Vagina (tissue), 2 donors: Measurements from ENCODE around the gene MAG. TPM values are rescaled to one million over a fixed set of nuclear protein-coding genes. Genes with fewer than 3 reads are reported as not detected.
A peak's percentile ranks its signal among the peaks of the same experiment; 100 is the strongest.

ENCODE experiments used
- DNase-seq, 2 donors: peaks; one replicate each; pipeline ENCODE4 v3.0.0-alpha.2; 2017; ENCODE audit errors: extremely low spot score in 2 of 2
- H3K27ac ChIP-seq: fragments of 200-600 bp; sonication (generic); one replicate; pipeline ENCODE4 v1.5.1; 2019
- H3K27me3 ChIP-seq: fragments of 200-600 bp; sonication (generic); one replicate; pipeline ENCODE4 v1.5.1; 2019
- H3K36me3 ChIP-seq, 2 donors: fragments of 200-600 bp; sonication (generic); one replicate each; pipeline ENCODE4 v1.5.1; 2017 to 2019
- H3K4me1 ChIP-seq: fragments of 200-600 bp; sonication (generic); one replicate; pipeline ENCODE4 v1.5.1; 2019
- H3K4me3 ChIP-seq, 2 donors: fragments of 200-600 bp; sonication (generic); 1 replicate in 1 of 2; 2 replicates in 1 of 2; pipeline ENCODE4 v1.5.1; 2016 to 2019
- H3K9me3 ChIP-seq: fragments of 200-600 bp; sonication (generic); one replicate; pipeline ENCODE4 v1.5.1; 2019
- CTCF ChIP-seq, 3 experiments: fragments of 450-650 bp in 2 of 3; fragments of 200-600 bp in 1 of 3; sonication (generic) in 1 of 3; IDR thresholded peaks; one replicate each; pipeline ENCODE4 v1.5.1; 2017 to 2019; ENCODE audit warnings: antibody characterized with exemption in 3 of 3, mild to moderate bottlenecking in 2 of 3, moderate library complexity in 2 of 3
- POLR2A ChIP-seq, 2 donors: fragments of 450-650 bp; IDR thresholded peaks; one replicate each; pipeline ENCODE4 v1.6.1; 2017; ENCODE audit warnings: antibody characterized with exemption in 2 of 2, mild to moderate bottlenecking in 2 of 2, moderate library complexity in 2 of 2
- POLR2AphosphoS5 ChIP-seq, 2 donors: sonication (generic); formaldehyde crosslinking; IDR thresholded peaks; one replicate each; pipeline ENCODE4 v1.9.0; 2017; ENCODE audit warnings: antibody characterized with exemption in 2 of 2, mild to moderate bottlenecking in 2 of 2, low read depth in 1 of 2; ENCODE audit not compliant: insufficient read depth in 1 of 2
- intact Hi-C: fragments of 100-400 bp; cut with DNase I; formaldehyde crosslinking; loops from one replicate; pipeline ENCODE4 v1.15.1; 2023
- microRNA-seq: library from miRNA; unstranded; fragments of <30 nt; microRNA quantifications from one replicate; pipeline ENCODE4, GENCODE V29; 2017; ENCODE audit warnings: borderline number of aligned reads, borderline replicate concordance
- total RNA-seq: library from RNA; depleted of rRNA; stranded (reverse); fragments of >200 nt; gene quantifications from one replicate; pipeline ENCODE4 v1.2.3, GENCODE V29; 2016

Gene MAG
- total RNA-seq, 1 donor from 2014 or later, result not detected

- no peak overlapping the region for H3K4me3 ChIP-seq
- H3K9me3 ChIP-seq, result no peaks in the 10 kb centered on the region
- peak in 1 of 2 donors; percentile 70 for DNase-seq
- intact Hi-C loops, result loop anchor here (10.0 kb wide), 1 partner anchor 732 kb away; no protein-coding TSS in a partner anchor
- no peak for TF ChIP-seq POLR2A (IDR thresholded peaks at IDR 0.05)
- TF ChIP-seq CTCF (IDR thresholded peaks at IDR 0.05), result no peak
- TF ChIP-seq POLR2AphosphoS5 (IDR thresholded peaks at IDR 0.05; ENCODE audit: insufficient read depth in 1 of 2, low read depth in 1 of 2), result no peak
- H3K36me3 ChIP-seq, result no peaks in the 10 kb centered on the region
- peaks cover 5% of the 10 kb centered on the region for H3K4me1 ChIP-seq
- no peaks in the 10 kb centered on the region for H3K27me3 ChIP-seq
- H3K27ac ChIP-seq, result no peak overlapping the region
Observed at GRCh38 chr19:35362261-35363000, 70.5 kb downstream of the MAG start.

- intact Hi-C loops, result loop anchor here (10.0 kb wide), 1 partner anchor 732 kb away; no protein-coding TSS in a partner anchor
Observed at GRCh38 chr19:35363001-35363590, 71.1 kb downstream of the MAG start.

More at GRCh38 chr19:35363001-35363590, 71.1 kb downstream of the MAG start:
- no peak overlapping the region for H3K4me3 ChIP-seq
- H3K27me3 ChIP-seq, result no peaks in the 10 kb centered on the region
- H3K9me3 ChIP-seq, result no peaks in the 10 kb centered on the region
- H3K27ac ChIP-seq, result no peak overlapping the region
- no peaks in the 10 kb centered on the region for H3K36me3 ChIP-seq
- DNase-seq, result peak in 1 of 2 donors; percentile 67
- no peak for TF ChIP-seq POLR2A (IDR thresholded peaks at IDR 0.05)
- no peak for TF ChIP-seq CTCF (IDR thresholded peaks at IDR 0.05)
- no peak for TF ChIP-seq POLR2AphosphoS5 (IDR thresholded peaks at IDR 0.05; ENCODE audit: insufficient read depth in 1 of 2, low read depth in 1 of 2)
- peaks cover 2% of the 10 kb centered on the region for H3K4me1 ChIP-seq

Small RNA genes lying within 50 kb of the gene (microRNA-seq; reads per million reads assigned to microRNA genes)
- not detected for gene MIR5196

Other genes with a start within 250 kb of the MAG start
- 788 TPM for gene FXYD3, start 176.3 kb upstream of the MAG start, total RNA-seq
- gene LGI4, start 157.1 kb upstream of the MAG start, total RNA-seq, result 32.9 TPM
- gene FXYD1, start 153.3 kb upstream of the MAG start, total RNA-seq, result 135 TPM
- 3.4 TPM for gene FXYD7, start 148.9 kb upstream of the MAG start, total RNA-seq
- 144 TPM for gene FXYD5, start 137.4 kb upstream of the MAG start, total RNA-seq
- not detected for gene FAM187B, start 63.4 kb upstream of the MAG start, total RNA-seq
- 32.9 TPM for gene LSR, start 43.2 kb upstream of the MAG start, total RNA-seq
- gene USF2, start 23.2 kb upstream of the MAG start, total RNA-seq, result 95.5 TPM
- gene HAMP, start 9.6 kb upstream of the MAG start, total RNA-seq, result not detected
- gene CD22, start 37.0 kb downstream of the MAG start, total RNA-seq, result 7.6 TPM
- gene FFAR1, start 55.7 kb downstream of the MAG start, total RNA-seq, result not detected
- gene FFAR3, start 66.3 kb downstream of the MAG start, total RNA-seq, result not detected
- gene GPR42, start 78.9 kb downstream of the MAG start, total RNA-seq, result not detected
- gene FFAR2, start 156.1 kb downstream of the MAG start, total RNA-seq, result not detected
- gene KRTDAP, start 198.3 kb downstream of the MAG start, total RNA-seq, result 687 TPM
- 237 TPM for gene DMKN, start 221.5 kb downstream of the MAG start, total RNA-seq
- 162 TPM for gene SBSN, start 236.2 kb downstream of the MAG start, total RNA-seq
- not detected for gene GAPDHS, start 241.3 kb downstream of the MAG start, total RNA-seq